Esophagus (tissue), 2 donors: ENCODE results near the gene EXOC6B. TPM values are rescaled to one million over a fixed set of nuclear protein-coding genes. Genes with fewer than 3 reads are reported as not detected.

Experiments used
- H3K27ac ChIP-seq, 2 donors: one replicate each; pipeline ENCODE4 v1.5.1; 2013; ENCODE audit warnings: low read depth in 2 of 2, mild to moderate bottlenecking in 2 of 2, inconsistent platforms in 1 of 2, low read length in 1 of 2, moderate library complexity in 1 of 2
- H3K27me3 ChIP-seq, 2 donors: one replicate each; pipeline ENCODE4 v1.6.1; 2013; ENCODE audit warnings: low read length in 2 of 2, control low read depth in 1 of 2, mild to moderate bottlenecking in 1 of 2; ENCODE audit not compliant: insufficient read depth in 2 of 2, control insufficient read depth in 1 of 2
- H3K36me3 ChIP-seq, 2 donors: one replicate each; pipeline ENCODE4 v1.6.1; 2013; ENCODE audit warnings: low read length in 1 of 2; ENCODE audit not compliant: control insufficient read depth in 2 of 2, insufficient read depth in 2 of 2
- H3K4me1 ChIP-seq, 2 donors: one replicate each; pipeline ENCODE4 v1.6.1; 2013; ENCODE audit warnings: low read length in 1 of 2; ENCODE audit not compliant: control insufficient read depth in 2 of 2, insufficient read depth in 2 of 2
- H3K4me3 ChIP-seq, 2 donors: one replicate each; pipeline ENCODE4 v1.5.1; 2013; ENCODE audit warnings: low read length in 2 of 2, mild to moderate bottlenecking in 2 of 2, low read depth in 1 of 2, moderate library complexity in 1 of 2
- H3K9me3 ChIP-seq, 2 donors: one replicate each; pipeline ENCODE4 v1.6.1; 2013; ENCODE audit warnings: mild to moderate bottlenecking in 2 of 2, low read depth in 1 of 2, low read length in 1 of 2, moderate library complexity in 1 of 2; ENCODE audit not compliant: control insufficient read depth in 2 of 2, insufficient read depth in 1 of 2
- WGBS, 2 donors: extraction: QIAGEN DNeasy Blood & Tissue Kit; methylation state at CpG; one replicate each; pipeline ENCODE4 v1.1.7; 2013; 5-methylcytosine and 5-hydroxymethylcytosine counted together
- polyA plus RNA-seq, 2 donors: library from polyadenylated mRNA; stranded (reverse); fragments of 200-250 nt; gene quantifications; one replicate each; pipeline ENCODE4 v1.2.3, GENCODE V29; 2013
- donor health status: healthy with polysubstance abuse.
- donor health status: Bipolar disorder and iron deficiency.

The EXOC6B gene
- polyA plus RNA-seq, 2 donors: 6.0 to 8.4 TPM

GRCh38 chr2:72128843-72129227, 697.0 kb downstream of the EXOC6B start:
- H3K4me1 ChIP-seq: peaks cover 2 to 6% of the 10 kb centered on the region in 2 donors
- no peak overlapping the region for H3K27ac ChIP-seq
- no peak overlapping the region for H3K4me3 ChIP-seq
- H3K9me3 ChIP-seq: no peaks in the 10 kb centered on the region
- peaks cover 0 to 2% of the 10 kb centered on the region in 2 donors for H3K36me3 ChIP-seq
- H3K27me3 ChIP-seq: no peaks in the 10 kb centered on the region
- WGBS, 2 donors: 70 to 86% methylated on average over 11 of the region's 11 CpGs

- Histone ChIP-seq H3K36me3 (peaks cover 0 to 2% of the 10 kb centered on the region in 2 donors), H3K9me3 (no peaks in the 10 kb centered on the region), H3K4me3 (no peak overlapping the region), H3K27ac (no peak overlapping the region), H3K4me1 (peaks cover 2 to 6% of the 10 kb centered on the region in 2 donors), H3K27me3 (no peaks in the 10 kb centered on the region)
- WGBS, 2 donors: 77 to 78% methylated on average over 24 of the region's 24 CpGs
Measured at GRCh38 chr2:72128059-72128842, 697.6 kb downstream of the EXOC6B start.

GRCh38 chr2:72127401-72128058, 698.3 kb downstream of the EXOC6B start:
- no peaks in the 10 kb centered on the region for H3K9me3 ChIP-seq
- no peaks in the 10 kb centered on the region for H3K27me3 ChIP-seq
- no peak overlapping the region for H3K4me3 ChIP-seq
- H3K36me3 ChIP-seq: no peaks in the 10 kb centered on the region
- H3K4me1 ChIP-seq: peaks cover 0 to 6% of the 10 kb centered on the region in 2 donors
- WGBS, 2 donors: 88% methylated on average over 21 of the region's 21 CpGs
- no peak overlapping the region for H3K27ac ChIP-seq

GRCh38 chr2:72126186-72127100, 699.4 kb downstream of the EXOC6B start:
- no peaks in the 10 kb centered on the region for H3K27me3 ChIP-seq
- H3K4me1 ChIP-seq: peaks cover 0 to 3% of the 10 kb centered on the region in 2 donors
- H3K27ac ChIP-seq: no peak overlapping the region
- H3K36me3 ChIP-seq: no peaks in the 10 kb centered on the region
- H3K9me3 ChIP-seq: no peaks in the 10 kb centered on the region
- 84 to 89% methylated on average over 10 of the region's 10 CpGs for WGBS, 2 donors
- H3K4me3 ChIP-seq: no peak overlapping the region

Other genes with a start within 250 kb of the EXOC6B start
- gene SPR, start 61.4 kb upstream of the EXOC6B start, polyA plus RNA-seq: 10 to 100 TPM; 17.2 to 18.2 TPM
- under 1 TPM; 0.05 to 0.08 TPM for gene EMX1, start 91.5 kb upstream of the EXOC6B start, polyA plus RNA-seq
- 1 to 10 TPM; 4.2 to 6.6 TPM for gene SFXN5, start 245.7 kb upstream of the EXOC6B start, polyA plus RNA-seq